Measurements from ENCODE around the gene NCEH1.

The NCEH1 gene

DNA sequence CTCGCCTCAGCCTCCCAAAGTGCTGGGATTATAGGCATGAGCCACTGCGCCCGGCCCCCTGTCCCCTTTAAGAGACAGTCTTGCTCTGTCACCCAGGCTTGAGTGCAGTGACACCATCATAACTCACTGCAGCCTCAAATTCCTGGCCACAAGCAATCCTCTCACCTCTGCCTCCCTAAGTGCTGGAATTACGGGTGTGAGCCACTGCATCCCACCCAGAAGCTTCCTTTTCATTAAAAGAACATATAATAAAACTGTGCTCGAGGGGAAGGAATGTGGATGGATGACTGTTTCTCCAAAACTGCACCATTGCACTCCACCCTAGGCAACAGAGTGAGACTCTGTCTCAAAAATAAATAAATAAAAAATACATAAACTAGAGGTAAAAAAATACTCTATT is 70.1 kb downstream of the NCEH1 start:
- no peak for DNase-seq

DNA sequence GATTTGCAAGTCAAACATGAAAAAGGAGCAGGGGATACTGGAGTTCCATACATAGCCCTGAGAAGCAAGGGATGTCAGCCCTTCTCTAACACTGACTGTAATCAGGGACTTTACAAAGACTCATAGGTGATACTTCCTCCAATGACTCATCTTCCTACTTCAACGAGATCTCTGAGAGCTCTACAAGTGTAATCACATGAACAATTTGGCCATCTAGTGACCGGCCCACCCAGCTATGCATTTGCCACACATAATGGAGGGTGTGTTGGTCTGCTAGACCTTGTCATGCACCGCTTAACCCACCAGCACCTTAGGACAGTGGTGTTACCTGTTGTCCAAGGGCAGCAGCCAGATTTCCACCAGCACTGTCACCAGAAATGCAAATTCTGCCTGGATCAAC is 75.3 kb downstream of the NCEH1 start:
- DNase-seq, result no peak

DNA sequence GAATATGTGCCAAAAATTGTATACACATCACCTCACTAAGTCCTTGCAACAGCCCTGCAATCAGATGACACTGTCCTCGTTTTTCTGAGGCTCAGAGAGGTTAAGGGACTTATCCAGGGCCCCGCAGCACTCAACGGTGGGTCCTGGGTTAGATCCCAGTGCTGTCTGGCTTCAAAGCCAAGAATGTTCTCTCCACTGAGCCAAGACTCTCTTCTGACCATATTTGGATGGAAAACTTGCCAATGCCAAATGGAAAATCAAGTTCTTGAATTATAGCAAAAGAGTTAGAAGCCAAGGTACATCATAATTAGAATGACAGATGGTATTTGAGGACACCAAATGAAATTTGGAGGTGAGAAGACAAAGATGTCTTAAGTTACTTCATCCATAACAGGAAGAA is 75.9 kb downstream of the NCEH1 start:
- no peak for DNase-seq

DNA sequence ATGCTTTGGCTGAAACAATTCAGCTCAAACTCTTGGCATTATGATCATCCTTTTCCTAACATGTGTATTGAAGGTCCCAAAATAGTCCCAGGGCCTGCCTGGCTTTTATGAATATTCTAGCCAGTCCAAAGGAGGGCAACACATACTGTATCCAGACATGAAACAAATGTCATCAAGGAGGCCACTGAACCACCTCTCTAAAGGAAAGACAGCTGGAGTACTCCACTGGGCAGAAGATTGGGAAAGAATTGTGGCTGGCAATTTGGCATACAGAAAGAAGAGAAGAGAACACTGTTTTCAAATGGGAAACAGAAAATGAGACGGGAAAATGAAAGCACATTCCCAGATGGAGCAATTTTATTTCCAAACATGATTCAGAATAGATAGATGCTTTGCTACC is 80.6 kb downstream of the NCEH1 start:
- DNase-seq, result no peak

DNA sequence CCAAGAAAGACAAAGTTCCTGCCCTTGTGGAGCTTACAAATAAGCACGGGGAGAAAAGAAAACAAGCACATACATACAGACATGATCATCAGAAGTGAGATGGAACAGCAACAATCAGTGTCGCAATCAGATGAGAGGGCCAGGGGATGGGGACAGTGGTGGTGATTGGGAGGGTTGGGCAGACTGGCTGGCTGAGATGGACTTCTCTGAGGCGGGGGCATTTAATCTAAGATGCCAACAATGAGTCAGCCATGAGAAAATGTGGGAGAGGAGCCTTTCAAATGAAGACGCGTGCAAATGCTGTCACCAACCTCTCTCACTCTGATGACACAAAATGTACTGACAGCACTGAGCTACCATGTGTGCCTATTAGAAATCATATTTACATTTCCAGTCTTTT is 81.4 kb downstream of the NCEH1 start:
- DNase-seq, result no peak

DNA sequence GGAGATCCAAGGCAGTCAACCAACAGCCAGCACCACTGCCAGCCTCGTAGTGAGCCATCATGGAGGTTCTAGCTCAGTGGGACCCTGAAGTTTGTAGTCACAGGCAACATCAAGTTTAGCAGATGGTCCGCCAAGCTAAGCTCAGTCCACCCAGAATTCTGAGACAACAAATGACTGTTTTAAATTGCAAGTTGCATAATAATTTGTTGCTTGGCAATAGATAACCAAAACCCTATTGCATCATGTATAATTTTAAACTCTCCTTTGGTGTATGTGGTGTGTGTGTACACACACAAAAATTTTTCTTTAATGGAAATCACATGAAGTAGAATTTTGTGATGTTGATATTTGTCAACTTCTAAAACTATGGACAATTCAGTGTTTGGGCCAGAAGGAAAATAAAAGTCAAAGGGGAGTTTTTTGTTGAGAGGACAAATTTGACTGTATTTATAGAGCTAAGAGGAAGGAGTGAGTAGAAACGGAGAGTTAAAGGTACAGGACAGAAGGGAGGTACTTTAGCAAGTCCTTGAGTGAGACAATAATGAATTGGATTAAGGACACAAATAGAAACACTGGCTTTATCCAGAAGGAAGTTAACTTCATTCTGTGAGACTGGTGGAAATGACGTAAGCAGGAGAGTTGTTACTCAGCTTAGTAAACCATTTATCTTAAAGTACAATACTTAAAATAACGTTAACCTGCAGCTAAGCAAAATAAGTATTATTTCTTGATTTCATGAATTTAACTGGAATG is 83.6 kb downstream of the NCEH1 start:
- no peak for DNase-seq

DNA sequence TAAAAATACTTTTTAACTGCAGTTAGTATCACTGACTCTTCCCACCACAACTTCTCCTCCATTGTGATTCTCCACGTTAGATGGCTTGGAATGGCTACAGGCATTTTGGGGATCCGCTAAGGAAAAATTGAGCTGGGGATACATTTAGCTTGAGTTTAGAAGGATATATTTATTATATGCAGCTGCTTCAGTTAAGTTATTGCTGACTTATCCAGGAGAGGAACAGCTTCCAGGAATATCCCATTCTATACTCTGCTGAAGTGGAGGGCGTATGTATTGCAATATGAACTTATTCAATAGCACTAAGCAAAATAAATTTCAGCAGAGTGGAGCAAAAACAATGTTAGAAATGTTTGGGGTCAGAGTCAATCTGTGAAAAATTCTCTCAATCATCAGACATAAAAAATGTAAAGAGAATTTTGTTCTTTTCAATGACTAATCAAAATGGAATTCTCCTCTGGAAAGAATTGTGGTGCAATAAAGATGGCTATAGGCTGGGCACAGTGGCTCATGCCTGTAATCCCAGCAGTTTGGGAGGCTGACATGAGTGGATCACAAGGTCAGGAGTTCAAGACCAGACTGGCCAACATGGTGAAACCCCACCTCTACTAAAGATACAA is 84.7 kb downstream of the NCEH1 start:
- no peak for DNase-seq

DNA sequence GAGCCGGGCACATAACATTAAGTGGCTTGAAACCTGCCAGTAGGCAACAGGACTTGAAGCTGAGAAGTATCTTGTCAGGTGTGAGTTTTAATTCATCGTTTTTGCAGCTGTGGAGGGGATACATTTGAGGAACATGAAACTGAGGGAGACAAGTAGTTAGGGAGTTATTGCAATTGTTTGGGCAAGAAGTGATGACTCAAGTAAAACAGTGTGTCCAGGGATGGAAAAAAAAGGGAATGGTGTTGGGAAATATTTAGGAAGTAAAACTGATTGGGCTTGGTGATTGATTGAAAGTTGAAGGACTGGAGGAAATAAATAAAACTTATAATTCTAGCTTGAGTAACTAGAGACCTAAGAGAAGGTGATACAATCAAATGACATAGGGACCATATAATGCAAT is 85.5 kb downstream of the NCEH1 start:
- no peak for DNase-seq

DNA sequence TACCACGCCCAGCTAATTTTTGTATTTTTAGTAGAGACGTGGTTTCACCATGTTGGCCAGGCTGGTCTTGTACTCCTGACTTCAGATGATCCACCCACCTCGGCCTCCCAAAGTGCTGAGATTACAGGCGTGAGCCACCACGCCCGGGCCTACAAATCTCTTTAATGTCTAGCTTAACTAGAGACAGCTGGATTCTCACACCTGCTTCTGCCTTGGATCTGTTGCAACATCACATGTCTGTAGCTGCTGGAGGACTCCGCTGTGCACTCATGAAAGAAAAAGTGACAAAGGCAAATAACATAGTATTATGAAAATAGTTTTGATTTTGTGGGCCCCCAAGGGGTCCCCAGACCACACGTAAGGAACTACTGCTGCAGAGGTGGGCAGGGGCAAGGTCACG is 85.9 kb downstream of the NCEH1 start:
- no peak for DNase-seq

DNA sequence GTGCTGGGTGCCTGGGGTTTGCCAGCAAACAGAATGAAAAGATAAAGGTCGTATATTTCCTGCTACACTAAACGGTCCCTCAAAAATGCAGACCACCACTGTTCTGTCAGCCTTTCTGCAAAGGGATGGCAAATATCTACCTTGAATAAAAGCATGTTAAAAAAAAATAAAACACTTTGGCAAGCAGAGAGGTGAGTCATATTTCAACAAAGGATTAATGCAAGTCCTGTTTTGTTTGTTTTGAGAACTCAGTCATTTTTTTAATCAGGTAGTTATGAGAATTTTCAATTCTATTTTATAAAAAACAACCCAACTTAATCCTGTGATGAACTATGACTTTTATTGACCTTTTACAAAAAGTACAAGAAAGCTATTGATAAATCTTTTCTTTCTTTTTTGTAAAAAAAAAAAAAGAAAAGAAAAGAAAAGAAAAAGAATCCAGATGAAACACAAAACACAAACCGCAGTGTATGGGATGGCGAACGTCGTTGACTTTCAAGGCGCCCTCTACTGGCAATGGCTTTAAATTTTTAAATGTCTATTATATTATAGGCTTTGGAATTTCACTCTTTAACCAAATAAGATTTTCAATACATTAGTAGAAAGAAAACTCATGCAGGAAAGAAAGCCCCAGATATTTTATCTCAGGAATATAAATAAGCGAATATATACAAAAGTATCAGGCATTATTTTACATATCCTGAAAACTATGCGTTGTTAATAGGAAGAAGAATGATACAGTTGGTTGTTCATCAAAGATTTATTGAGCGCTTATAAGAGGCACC is 87.8 kb downstream of the NCEH1 start:
- DNase-seq, result peak in 1 of 4 experiments; percentile 3

DNA sequence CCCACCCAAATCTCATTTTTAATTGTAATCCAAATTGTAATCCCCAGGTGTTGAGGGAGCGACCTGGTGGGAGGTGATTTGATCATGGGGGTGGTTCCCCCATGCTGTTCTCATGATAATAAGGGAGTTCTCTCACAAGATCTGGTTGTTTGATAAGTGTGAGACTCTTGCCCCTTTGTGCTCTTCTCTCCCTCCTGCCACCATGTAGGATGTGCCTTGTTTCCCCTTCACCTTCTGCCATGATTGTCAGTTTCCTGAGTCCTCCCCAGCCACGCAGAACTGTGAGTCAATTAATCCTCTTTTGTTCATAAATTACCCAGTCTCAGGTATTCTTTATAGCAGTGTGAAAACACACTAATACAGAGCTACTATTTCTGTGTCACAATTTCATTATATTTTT is 88.7 kb downstream of the NCEH1 start:
- DNase-seq, result no peak

DNA sequence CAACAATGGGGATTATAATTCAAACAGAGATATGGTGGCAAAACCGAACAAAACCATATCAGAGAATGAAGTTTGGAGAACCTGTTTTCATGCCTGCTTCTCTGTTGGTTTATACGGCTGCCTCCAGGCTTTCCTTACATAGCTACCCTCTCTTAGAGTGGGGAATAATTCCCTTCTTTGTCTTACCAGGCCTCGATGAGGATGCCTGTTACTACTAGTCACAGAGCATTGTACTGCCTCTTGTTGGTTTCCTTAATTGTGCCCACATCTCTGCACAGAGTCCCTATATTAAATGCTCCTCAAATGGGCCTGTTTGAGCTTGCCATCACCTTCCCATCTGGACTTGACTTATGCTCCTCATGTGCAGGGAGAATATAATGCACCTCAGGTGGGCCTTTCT is 92.9 kb downstream of the NCEH1 start:
- no peak for DNase-seq

DNA sequence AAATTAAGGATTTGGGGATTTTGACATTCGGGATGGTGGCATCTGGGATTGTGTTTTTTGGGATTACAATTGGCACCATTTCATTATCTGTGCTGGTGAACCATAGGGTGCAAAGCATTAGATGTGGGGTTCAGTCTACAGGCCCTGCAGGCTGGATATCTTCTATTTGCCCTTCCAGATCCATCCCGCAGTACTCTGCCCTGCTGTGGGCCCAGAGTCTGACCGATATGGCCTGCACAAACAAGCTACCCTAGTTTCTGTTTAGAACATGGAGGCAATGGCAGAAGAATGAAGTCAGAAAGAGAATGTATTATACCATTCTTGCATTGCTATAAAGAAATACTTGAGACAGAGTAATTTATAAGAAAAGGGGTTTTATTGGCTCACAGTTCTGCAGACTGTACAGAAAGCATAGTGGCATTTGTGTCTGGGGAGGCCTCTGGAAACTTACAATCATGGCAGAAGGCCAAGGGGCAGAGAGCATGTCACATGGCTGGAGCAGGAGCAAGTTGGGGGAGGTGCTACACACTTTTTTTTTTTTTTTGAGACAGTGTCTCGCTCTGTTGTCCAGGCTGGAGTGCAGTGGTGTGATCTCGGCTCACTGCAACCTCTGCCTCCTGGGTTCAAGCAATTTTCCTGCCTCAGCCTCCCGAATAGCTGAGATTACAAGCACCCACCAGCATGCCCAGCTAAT is 93.7 kb downstream of the NCEH1 start:
- DNase-seq, result no peak

DNA sequence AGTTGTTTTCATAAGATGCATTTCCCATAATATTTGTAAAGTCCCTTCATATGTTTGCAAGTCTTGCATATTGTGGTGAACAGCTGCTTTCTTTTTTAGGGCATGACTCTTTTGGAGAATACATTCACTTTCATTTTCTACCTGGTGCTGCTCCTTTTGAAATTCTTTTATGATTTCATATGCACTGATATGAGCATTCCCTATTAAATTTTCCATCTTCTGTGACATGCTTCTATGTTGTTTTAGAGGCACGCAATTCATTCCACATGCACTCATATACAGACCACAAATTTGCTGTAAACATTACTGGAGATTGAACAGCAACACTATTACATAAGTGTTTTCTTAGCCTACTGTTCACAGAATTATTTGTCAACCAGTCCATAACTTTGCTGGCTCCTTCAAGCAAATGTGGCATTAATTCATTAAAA is 94.8 kb downstream of the NCEH1 start:
- DNase-seq, result no peak

DNA sequence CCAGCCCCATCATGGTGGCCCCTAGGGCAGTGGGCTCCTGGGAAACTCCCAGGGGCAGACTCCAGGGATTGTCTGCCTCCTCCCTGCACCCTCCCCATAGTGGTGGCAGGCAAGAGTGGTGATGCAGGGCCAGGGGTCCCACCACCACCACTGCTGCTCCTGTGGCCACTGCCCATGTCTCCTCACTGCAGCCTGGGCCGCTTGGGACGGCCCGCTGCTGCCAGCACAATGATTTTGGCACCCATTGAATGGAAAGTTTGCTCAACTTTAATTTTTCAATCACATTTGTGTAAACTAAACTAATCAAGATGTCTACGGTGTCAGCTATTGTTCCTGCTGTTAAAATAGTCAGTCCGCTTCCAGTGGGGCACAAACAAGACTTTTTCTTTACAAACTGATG is 95.6 kb downstream of the NCEH1 start:
- no peak for DNase-seq

DNA sequence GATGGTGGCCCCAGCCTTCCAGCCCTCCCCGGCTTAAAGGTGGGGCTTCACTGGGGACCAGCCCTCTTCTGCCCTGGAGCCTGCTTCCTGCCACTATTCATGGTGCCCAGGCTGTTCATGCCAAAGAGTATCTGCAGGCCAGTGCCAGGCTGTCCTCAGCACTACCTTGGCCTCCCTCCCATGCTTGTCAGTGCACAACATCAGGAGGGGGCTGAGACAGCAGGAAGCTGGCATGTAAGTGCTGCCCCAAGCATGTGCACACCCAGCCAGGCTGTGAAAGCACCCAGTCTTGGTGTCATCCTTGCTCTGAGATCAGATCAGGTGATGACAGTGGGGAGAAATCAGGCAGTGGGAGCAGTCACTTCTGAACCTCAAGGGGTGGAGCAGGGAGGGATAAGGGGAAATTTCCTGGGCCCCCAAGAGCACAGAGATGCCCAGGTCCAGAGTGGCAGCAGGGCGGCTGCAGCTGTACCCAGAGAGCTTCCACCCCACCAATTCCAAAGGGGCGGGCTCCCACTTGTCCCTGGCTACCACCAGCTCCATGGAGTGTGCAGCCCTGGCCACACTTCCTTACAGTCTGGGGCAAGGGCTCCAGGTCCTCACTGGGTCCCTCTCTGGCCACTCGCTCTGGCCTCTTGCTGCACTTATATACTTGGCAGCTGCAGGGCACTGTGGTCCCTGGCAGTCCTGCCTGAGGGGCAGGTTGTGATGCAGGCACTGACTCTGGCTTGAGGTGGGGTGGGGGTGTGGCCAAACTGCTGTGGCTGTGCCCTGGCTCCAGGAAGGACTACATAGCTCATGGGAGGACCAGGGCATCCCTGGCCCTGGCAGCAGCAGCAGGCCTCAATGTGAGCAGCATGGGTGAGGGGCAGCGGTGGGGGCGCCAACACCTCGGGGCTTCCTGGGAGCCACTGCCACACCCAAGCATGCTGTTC is 96.3 kb downstream of the NCEH1 start:
- DNase-seq, result no peak

DNA sequence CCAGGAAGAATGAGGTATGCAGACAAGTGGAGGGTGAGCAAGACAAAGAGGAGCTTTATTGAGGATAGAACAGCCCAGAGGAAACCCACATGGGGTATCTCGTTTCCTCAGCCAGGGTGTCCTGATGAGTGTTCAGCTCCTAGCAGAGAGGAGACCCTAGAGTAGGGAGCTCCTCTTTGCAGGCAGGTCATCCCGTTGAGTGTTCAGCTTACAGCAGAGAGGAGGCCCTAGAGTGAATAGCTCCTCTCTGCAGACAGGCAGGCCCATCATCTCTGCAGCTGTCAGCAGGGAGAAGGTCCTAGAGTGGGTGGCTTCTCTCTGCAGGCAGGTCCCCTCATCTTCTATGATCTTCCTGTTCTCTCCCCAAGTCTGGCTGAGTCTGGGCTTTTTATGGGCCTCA is 97.0 kb downstream of the NCEH1 start:
- no peak for DNase-seq

DNA sequence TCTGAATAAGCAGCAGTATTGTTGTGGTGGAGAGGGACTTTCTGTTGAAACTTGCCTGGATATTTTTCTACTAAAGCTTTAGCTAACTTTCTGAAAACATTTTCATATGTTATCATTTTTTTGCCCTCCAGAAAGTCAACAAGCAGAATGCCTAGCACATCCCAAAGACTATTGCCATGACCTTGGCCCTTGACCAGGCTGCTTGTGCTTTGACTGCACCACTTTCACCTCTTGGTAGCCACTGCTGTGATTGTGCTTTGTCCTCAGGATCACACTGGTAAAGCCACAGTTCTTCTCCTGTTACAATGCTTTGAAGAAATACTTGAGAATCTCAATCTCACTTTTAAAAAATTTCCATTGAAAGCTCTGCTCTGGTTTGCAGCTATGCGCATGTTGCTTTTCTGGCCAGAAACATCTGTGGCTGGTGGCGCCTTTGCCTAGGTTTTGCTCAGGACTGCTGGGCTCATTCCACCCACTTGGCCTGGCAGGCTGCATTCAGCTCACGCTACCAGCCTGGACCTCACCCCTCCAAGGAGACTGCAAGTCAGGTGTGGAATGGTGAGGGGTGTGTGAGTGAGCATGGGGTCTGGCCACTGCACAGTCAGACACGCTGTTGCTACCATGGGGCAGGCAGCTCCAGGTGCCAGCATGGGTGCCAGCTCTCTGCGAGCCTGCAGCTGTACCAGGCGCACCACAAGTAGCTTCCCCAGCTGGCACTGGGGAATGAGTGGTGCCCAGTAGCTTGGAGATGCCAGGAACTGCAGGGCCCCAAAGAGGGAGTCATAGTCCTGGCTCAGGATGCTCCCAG is 97.8 kb downstream of the NCEH1 start:
- DNase-seq, result no peak

DNA sequence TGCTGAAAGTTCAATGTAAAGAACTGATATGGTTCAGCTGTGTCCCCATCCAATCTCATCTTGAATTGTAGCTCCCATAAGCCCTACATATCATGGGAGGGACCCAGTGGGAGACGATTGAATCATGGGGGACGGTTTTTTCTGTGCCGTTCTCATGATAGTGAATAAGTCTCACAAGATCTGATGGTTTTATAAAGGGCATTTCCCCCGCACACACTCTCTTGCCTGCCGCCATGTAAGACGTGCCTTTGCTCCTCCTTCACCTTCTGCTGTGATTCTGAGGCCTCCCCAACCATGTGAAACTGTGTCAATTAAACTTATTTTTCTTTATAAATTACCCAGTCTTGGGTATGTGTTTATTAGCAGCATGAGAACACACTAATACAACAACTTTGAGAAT is 101.1 kb downstream of the NCEH1 start:
- DNase-seq, result no peak

DNA sequence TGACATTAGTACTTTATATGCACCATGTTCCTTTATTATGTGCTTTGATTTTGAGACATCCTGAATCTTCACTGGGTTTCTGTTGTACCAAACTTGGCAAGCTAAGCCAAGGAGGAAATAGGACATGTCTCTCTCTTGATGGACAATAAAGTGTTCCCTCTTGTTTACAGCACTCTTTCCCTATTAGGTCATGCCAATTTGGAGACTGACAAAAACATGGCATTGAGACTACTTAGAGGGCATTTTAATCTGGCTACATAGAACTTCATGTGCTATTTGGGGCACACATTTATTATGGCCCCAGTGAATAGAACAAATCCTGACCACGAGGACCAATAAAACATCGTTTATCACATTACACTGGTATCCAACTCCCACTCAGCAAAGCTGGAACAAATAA is 102.3 kb downstream of the NCEH1 start:
- no peak for DNase-seq

DNA sequence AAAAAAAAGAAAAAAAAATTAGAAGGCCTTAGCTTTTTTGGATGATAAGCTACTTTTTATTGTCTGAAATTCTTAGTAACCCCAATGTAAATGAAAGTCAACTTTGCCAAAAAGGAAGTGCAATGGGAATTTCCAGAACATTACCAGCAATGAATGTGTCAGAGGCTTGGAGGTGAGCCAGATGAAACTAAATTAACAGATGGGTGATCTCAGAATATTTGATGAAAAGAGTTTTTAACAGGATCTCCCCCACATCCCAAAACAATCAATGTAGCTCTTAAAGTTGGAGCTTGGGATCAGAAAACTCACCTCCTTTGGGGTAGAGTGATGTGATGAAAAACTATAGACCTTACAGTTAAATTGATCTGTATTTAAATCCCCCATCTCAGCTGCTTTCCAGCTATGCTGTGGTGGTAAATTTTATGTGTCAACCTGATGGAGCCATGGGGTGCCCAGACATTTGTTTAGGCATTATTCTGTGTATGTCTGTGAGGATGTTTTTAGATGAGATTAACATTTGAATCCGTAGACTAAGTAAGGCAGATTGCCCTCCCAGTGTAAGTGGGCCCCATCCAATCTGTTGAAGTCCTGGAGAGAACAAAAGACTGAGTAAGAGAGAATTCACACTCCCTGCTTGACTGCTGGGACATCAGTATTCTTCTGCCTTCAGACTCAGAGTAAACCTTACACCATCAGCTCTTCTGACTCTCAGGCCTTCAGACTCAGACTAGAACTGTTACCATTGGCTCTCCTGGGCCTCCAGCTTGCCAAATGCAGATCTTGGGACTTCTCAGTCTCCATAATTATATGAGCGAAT is 103.4 kb downstream of the NCEH1 start:
- no peak for DNase-seq

Data from activated CD4-positive, CD25-positive, alpha-beta regulatory T cell (primary cell).